OCI-LY7 (cell line): Measurements from ENCODE around the gene IFI27L1. TPM values are rescaled to one million over a fixed set of nuclear protein-coding genes. Genes with fewer than 3 reads are reported as not detected.

Source experiments
- BruUV-seq: library from RNA; stranded (reverse); fragments of 400-500 nt; replicated peaks from 2 replicates; lab custom pipeline; 2021; lab: Mats Ljungman, UMichigan
- CTCF ChIA-PET: fragments of 300-600 bp; sonication (Branson Sonifier 250); formaldehyde crosslinking; loops from one replicate; lab custom pipeline; 2022; ENCODE audit warnings: antibody characterized with exemption; ENCODE audit not compliant: unreplicated experiment; lab: Charles Lee
- POLR2A ChIA-PET: fragments of 300-600 bp; sonication (Branson Sonifier 250); formaldehyde crosslinking; loops from one replicate; lab custom pipeline; 2022; ENCODE audit warnings: antibody characterized with exemption; lab: Charles Lee
- DNase-seq: peaks from one replicate; pipeline ENCODE4 v3.0.0-alpha.2; 2015; ENCODE audit warnings: low spot score
- H2AFZ ChIP-seq: fragments of 200-600 bp; sonication (generic), shearing (Covaris generic); 2 replicates; pipeline ENCODE4 v1.6.1; 2014; ENCODE audit warnings: mild to moderate bottlenecking, antibody characterized with exemption, low read length, moderate library complexity
- H3K27ac ChIP-seq: fragments of 200-600 bp; sonication (generic); 2 replicates; pipeline ENCODE4 v1.5.1; 2014; ENCODE audit warnings: mixed run types, low read depth, mild to moderate bottlenecking, moderate library complexity, low read length, inconsistent platforms; ENCODE audit not compliant: poor library complexity, severe bottlenecking
- H3K36me3 ChIP-seq: fragments of 200-600 bp; sonication (generic); 2 replicates; pipeline ENCODE4 v1.6.1; 2014; ENCODE audit warnings: mild to moderate bottlenecking, antibody characterized with exemption, low read length, moderate library complexity, mixed read lengths; ENCODE audit not compliant: insufficient read depth
- H3K4me1 ChIP-seq: fragments of 200-600 bp; sonication (generic); 2 replicates; pipeline ENCODE4 v1.5.1; 2014; ENCODE audit warnings: mild to moderate bottlenecking, low read length; ENCODE audit not compliant: insufficient read depth, poor library complexity, severe bottlenecking
- H3K4me2 ChIP-seq: fragments of 200-600 bp; sonication (generic); 2 replicates; pipeline ENCODE4 v1.6.1; 2014; ENCODE audit warnings: mild to moderate bottlenecking, low read length
- H3K4me3 ChIP-seq: fragments of 200-600 bp; sonication (generic); 2 replicates; pipeline ENCODE4 v1.5.1; 2014; ENCODE audit warnings: mild to moderate bottlenecking, low read depth, low read length; ENCODE audit not compliant: poor library complexity, severe bottlenecking
- H3K79me2 ChIP-seq: fragments of 200-600 bp; sonication (generic); 2 replicates; pipeline ENCODE4 v1.6.1; 2016; ENCODE audit warnings: low read depth, mild to moderate bottlenecking, low read length, moderate library complexity, mixed read lengths; ENCODE audit not compliant: insufficient read depth
- H3K9me2 ChIP-seq: fragments of 200-600 bp; sonication (generic); 2 replicates; pipeline ENCODE4 v1.6.1; 2016; ENCODE audit warnings: mild to moderate bottlenecking, low read length, mixed read lengths; ENCODE audit not compliant: insufficient read depth
- H3K9me3 ChIP-seq: fragments of 200-600 bp; sonication (generic); 2 replicates; pipeline ENCODE4 v1.6.1; 2014; ENCODE audit warnings: mild to moderate bottlenecking, mixed run types, low read length, mixed read lengths
- H4K20me1 ChIP-seq: fragments of 200-600 bp; sonication (generic); 2 replicates; pipeline ENCODE4 v1.6.1; 2014; ENCODE audit warnings: mild to moderate bottlenecking, antibody characterized with exemption, low read length, moderate library complexity, mixed read lengths; ENCODE audit not compliant: insufficient read depth
- CTCF ChIP-seq: fragments of 200-600 bp; sonication (generic); conservative IDR thresholded peaks from 2 replicates; pipeline ENCODE4 v1.5.1; 2014; ENCODE audit warnings: mild to moderate bottlenecking, antibody characterized with exemption, low read length, moderate library complexity, mixed read lengths
- EZH2phosphoT487 ChIP-seq: fragments of 200-600 bp; sonication (generic); IDR thresholded peaks from 2 replicates; pipeline ENCODE4 v1.6.1; 2018; ENCODE audit warnings: low read depth, borderline replicate concordance, mild to moderate bottlenecking, mixed run types, antibody characterized with exemption, low read length, moderate library complexity, mixed read lengths
- intact Hi-C: fragments of 100-400 bp; cut with micrococcal nuclease; formaldehyde crosslinking; loops from one replicate; pipeline ENCODE4 v1.10.0; 2022; ENCODE audit not compliant: unreplicated experiment
- total RNA-seq, 2 experiments: library from RNA; depleted of rRNA in 1 of 2; stranded (reverse); fragments of >200 nt in 1 of 2; shearing (Covaris generic) in 1 of 2; gene quantifications; 2 replicates each; pipeline ENCODE4 v1.2.3, GENCODE V29; 2014 to 2022

The IFI27L1 gene
- total RNA-seq, 2 experiments from 2014 or later = 49.0 to 61.5 TPM

- H4K20me1 ChIP-seq = no peaks in the 10 kb centered on the region
- no peaks in the 10 kb centered on the region for H3K4me1 ChIP-seq
- H2AFZ ChIP-seq = peak overlapping the region; percentile 54
- CTCF ChIA-PET = interaction anchor here (0.8 to 1.6 kb wide), 7 partner anchors 14 to 100 kb away, joined by 3 to 11 read pairs (median 4); partner anchors contain the start of gene PPP4R4
- H3K4me3 ChIP-seq = no peak overlapping the region
- peak; percentile 81 for DNase-seq
- H3K4me2 ChIP-seq = peak overlapping the region; percentile 25; the same call in 1 of the 2 replicates
- no peak overlapping the region for H3K27ac ChIP-seq
- H3K79me2 ChIP-seq = no peaks in the 10 kb centered on the region
- H3K9me3 ChIP-seq = peaks cover 7% of the 10 kb centered on the region; the same call in 1 of the 2 replicates
- no peaks in the 10 kb centered on the region for H3K9me2 ChIP-seq
- no peak for TF ChIP-seq EZH2phosphoT487
- peak; percentile 96 for TF ChIP-seq CTCF
- H3K36me3 ChIP-seq = no peaks in the 10 kb centered on the region
- no TSS peak for BruUV-seq
- intact Hi-C loops = loop anchor here (1.0 to 10.0 kb wide), 4 partner anchors 44 to 202 kb away; partner anchors contain the start of genes DDX24 and IFI27L1
- POLR2A ChIA-PET = interaction anchor here (1.1 to 1.2 kb wide), 3 partner anchors 33 to 55 kb away, joined by 3 to 6 read pairs (median 4); partner anchors contain the start of genes DDX24 and IFI27L1
These were observed 55.6 kb downstream of the IFI27L1 start for GRCh38 chr14:94136575-94137331.

GRCh38 chr14:94138251-94138650 lies 57.1 kb downstream of the IFI27L1 start:
- Histone ChIP-seq H3K4me3 (no peak overlapping the region), H3K36me3 (no peaks in the 10 kb centered on the region), H3K9me2 (no peaks in the 10 kb centered on the region), H4K20me1 (no peaks in the 10 kb centered on the region), H3K79me2 (no peaks in the 10 kb centered on the region), H3K9me3 (peaks cover 7% of the 10 kb centered on the region; the same call in 1 of the 2 replicates), H3K27ac (no peak overlapping the region), H2AFZ (no peak overlapping the region), H3K4me2 (no peak overlapping the region), H3K4me1 (no peaks in the 10 kb centered on the region)
- intact Hi-C loops = loop anchor here (10.0 kb wide), 1 partner anchor 203 kb away; no protein-coding TSS in a partner anchor
- TF ChIP-seq CTCF (no peak), EZH2phosphoT487 (no peak)
- no TSS peak for BruUV-seq
- no peak for DNase-seq
- ChIA-PET CTCF (interaction anchor here (0.7 to 1.0 kb wide), 2 partner anchors 9 to 102 kb away, joined by 3 read pairs; partner anchors contain the start of gene IFI27L2), POLR2A (interaction anchor here (0.6 kb wide), 1 partner anchor 483 kb away, joined by 3 read pairs; no protein-coding TSS in a partner anchor)
